ENCODE data around the gene DRG2.

- TF ChIP-seq TAF1 (IDR thresholded peaks at IDR 0.05; ENCODE audit: low read depth) = no peak
- no peak for TF ChIP-seq CTCF (IDR thresholded peaks at IDR 0.05; ENCODE audit: poor library complexity, severe bottlenecking)
These were observed 63.5 kb downstream of the DRG2 start for GRCh38 chr17:18151290-18151689.

All from neural cell (in vitro differentiated cells).